COR-L47 (cell line): ENCODE results near the gene P2RY6.

Experiments
- DNase-seq: peaks from one replicate; lab custom pipeline; 2025; lab: John Stamatoyannopoulos, UW

Gene P2RY6

GRCh38 chr11:73281201-73281741 lies 9.1 kb downstream of the P2RY6 start:
- DNase-seq: no peak

DNA sequence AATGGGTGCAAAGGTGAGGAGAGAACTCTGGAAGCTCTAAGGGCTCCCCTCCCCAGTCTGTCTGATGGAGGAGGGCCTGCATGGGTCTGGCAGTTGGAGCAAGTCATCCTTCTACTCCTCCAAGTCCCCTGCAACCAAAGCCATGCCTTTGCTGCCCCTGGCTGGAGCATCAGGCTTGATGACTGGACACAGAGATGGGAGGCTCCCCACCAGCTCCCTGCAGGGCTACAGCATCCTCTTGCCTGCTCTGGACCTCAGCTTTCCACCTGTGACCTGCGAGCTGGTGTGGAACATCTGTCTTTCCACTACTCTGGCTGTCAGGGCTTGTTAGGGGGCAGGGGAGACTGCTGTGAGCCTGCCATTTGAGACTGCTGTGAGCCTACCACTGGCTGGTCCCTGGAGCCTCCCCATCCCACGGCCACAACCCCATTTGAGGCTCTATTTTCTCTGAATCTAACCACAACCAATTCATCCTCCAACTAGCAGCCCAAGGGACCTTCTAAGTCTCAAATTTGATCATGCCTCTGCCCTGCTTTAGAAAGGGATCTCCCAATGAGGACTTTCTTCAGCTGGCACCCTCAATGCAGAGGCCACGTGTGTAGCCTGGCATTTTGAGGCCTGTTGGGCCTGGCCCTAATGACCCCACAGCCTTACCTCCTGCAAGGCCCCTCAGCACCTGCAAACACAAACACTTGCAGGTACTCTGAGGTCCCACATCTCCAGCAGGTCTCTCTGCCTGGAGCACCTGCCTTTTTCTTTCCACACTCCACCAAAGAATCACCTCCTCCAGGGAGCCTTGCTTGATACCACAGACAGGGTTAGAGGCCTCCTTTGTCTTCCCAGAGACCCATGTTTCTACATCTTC lies 9.9 kb downstream of the P2RY6 start:
- DNase-seq: no peak

DNA sequence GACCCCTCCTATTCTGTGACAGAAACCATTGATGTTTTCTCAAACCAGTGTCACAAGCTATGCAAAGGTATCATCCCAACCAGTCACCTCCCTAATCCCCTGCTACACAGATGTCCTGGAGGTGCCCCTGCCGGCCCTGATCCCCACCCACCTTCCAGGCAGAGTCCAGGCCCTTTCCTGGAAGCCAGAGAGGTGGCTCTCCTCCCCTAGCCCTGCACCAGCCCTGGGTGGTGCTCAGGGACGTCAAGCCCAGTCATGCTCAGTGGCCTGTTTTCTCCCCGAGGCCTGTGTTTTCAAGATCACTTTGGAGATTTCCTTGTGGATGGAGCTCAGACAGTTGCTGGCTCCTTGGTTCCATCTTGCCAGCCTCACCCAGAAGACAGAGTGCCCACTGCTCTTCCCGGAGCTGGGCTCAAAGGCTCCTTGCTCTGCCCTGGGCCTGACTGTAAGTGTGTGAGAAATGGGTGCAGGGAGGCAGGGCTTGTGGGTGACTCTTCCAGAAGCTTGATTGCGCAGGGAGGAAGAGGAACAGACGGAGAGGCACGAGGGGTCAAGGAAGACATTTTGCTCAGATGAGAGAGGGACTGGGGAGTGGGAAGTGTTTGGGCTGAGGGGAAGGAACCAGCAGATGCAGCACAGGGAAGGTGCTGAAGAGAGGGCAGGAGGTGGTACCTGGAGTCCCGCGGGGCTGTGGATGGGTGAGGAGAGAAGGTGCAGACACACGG lies 11.3 kb downstream of the P2RY6 start:
- DNase-seq: no peak

DNA sequence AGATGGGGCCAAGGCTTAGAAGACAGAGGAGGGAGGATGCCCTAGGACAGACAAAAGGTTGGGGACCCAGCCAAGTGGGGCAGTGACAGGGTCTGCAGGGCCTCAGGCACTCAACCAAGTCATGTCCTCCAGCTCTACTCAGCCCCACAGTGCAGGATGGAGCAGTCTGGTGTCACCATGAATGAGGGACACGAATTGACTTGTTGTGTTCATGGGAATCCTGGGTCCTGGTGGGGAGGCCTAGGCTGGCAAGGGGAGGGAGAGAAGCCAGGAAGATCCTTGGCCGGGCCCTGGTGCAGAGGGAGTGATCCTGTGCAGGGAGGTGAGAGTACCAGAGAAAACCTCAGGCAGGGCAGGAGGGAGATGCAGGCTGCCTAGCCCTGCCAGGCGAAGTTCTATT lies 12.0 kb downstream of the P2RY6 start:
- no peak for DNase-seq

DNA sequence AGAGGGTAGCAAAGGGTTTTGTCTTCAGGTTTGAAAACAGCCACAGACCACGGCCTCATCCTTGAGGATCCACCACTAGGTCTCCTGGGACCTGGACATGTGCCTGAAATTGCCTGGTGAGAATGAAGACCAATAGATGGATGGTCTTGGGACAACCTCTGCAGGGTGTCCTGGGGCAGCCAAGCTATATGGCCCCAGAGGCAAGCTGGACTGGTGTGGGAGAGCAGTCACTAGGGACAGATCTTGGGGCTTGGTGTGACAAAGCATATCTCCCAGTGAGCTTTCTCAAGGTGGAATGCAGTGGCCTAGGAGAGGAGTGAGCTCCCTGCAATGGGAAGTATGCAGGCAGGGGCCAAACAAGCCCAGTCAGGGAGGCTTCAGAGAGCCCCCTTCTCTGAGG lies 13.6 kb downstream of the P2RY6 start:
- no peak for DNase-seq

GRCh38 chr11:73286240-73286810 lies 14.2 kb downstream of the P2RY6 start:
- no peak for DNase-seq

GRCh38 chr11:73287400-73288101 lies 15.4 kb downstream of the P2RY6 start:
- DNase-seq: peak; percentile 9

DNA sequence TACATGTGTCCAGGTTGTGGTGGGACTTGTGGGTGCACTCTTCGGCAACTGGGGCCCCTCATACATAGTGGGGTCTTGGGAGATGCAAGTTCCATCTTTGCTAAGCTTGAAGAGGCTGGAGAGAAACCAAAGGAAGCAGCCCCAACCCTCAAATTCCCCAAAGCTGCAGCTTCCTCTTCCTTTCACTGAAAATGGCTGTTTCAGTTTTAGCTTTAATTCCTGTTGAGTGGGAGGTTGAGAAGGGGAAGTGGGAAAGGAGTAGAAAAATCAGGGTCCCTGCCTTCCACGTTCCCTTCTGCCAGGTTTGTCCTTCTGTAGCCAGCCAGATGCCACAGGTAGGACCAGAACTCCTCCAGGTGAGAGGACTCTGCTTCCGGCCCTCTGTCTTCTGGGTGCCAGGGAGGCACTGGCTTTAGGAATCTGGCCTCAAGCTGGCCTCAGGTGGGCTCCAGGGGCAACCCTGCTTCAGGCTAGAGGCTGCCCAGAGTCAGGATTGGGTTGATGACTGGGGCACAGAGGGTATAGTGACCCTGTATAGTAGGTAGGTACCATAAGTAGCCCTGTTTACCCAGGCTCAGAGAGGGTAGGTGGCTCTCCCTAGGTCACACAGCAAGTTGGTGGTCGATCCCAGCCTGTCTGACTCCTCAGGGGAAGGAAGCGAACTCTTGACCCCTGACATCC lies 16.2 kb downstream of the P2RY6 start:
- no peak for DNase-seq

DNA sequence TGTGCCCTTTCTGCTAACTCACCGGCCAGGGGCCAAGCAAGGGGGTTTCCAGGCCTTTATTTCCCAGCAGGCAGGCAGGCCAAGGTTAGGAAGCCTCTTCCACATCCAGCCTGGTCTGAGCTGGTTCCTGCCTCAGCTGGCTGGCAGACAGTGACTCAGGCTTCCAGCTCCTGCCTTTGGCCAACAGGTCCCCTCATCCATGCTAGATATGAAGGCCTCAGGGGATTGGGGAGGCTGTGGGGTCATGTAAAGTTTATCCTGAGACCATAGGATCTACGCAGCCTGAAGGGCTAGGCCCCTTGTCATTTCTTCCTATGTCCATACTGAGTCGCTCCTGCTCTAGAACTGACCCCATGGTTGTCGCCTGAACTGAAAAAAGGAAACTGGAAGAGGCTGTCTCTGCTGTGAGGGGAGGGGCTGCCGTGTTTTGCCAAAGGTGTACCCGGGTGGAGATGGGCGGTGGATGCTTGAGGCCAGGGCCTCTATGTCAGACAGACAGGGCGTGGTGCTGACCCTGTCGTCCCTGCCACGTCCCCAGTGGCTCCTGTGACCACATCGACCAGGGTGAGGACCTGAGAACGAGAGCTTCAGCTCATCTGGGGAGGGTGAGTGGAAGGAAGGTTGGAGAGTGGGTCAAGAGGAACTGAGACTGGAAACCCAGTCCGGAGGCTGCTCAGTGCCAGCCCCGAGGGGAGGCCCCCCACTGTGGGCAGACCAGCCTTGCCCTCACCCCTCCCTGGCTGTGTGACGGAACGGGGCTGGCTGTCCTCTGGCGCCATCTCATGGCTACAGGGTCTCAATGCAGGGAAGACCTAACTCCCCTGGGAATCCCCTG lies 17.0 kb downstream of the P2RY6 start:
- DNase-seq: peak; percentile 50

DNA sequence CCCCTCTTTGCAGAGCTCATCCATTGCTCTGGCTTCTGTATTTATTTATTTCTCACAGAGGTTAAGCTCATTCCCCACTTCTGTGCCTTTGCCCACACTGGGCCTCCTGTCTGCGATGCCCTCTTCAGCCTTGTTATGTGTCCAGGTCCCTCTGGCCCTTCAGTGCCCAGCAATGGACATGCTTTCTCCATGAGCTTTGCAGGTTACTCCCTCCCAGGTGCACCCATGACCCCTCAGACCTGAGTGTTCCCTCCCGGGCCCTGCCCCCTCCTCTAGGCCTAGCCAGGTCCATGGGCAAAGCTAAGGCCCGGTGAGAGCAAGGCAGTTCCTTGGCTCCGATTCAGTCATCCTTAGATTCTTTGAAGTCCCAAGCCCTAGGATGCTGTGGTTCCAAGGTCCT lies 18.4 kb downstream of the P2RY6 start:
- DNase-seq: no peak

DNA sequence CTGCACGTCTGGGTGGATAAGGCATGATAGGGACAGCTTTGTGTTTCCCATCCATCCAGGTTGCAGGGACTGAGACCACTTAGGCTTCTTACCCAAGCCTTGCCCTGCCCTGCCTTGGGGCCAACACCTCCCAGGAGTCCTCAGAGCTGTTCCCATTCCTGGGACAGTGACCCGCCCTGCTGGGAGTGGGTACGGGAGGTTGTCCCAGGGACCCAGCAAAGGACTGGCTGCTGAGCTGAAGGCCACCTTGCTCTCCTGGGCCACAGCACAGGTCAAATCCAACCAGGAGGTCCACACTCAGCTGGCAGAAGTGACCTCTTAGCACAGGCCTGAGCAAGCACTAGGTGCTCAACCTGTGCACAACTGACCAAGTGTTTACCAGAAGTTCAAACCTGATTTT lies 19.1 kb downstream of the P2RY6 start:
- DNase-seq: no peak

DNA sequence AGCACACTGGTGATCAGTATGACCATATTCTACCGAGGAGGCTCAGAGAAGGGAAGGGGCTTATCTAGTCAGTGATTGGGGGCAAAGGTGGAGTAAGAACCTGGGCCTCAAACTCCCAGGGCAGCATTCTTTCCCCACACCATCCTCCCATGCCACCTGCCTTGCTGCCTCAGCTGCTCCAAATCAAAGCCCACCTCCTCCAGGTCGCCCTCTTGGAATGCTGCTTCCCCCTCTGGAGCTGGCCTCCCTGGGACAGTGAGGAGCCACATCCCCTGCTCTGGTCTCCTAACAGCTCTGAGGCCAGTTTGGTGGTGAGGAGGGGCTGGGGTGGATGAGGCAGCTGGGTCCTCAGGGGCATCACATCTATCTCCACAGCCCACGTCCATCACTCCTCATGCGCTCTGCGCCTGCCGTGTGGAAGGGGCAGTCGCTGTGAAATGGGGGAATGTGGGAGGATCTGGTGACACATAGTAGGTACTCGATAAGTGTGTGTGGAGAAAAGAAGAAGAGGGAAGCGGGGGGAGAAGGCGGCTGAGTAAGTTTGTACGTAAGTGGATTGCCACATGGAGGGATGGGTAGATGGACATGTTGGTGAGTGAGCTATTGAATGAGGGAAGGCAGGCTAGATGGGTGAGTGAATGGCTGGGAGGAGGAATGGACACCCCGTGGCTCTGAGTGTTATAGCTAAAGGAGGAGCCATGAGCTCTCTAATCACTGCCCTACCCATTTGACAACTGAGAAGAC lies 19.8 kb downstream of the P2RY6 start:
- DNase-seq: no peak

DNA sequence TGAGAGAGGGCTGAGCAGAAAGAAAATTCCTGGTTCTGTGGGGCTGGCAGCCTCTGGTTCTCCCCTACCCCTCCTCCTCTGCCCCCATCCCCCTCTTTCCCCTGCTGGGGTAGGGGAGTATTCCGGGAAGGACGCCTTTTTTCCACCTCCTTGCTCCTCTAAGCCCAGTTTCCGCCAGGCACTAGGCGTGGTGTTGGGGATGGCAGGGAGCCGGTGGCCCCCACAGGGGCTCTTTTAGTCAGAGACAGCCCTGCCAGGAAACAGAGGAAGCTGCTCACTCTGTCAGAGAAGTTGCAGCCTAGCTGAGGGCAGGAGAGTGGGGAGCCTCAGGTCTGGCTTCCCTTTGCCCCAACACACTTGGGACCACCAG lies 20.4 kb downstream of the P2RY6 start:
- DNase-seq: no peak

DNA sequence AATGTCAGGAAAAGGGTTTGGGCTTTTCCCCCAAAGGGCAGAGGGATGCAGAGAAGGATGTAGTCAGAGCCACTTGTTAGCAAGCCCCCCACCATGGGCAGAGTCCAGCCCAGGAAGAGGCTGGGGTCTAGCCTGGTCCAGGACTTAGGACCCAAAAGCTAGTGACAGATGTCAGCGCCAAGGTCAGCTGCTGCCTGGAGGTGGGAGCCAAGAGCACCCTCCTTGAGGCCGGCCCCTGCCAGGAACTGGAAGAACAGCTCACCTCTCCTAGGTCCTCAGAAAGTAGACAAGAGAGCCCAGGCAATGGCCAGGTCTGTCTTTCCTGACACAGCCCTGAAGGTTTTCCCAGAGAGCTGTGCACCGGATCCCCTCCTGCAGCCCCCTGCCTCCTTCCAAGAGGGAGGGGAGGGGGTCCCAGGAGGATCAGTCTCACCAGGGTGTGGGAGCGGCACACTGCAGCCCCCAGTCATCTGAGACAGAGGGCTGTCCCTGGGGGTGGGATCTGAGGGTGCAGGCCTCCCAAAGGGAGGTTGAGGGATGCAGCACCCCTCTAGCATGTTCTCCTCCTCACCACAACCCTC lies 21.3 kb downstream of the P2RY6 start:
- no peak for DNase-seq

GRCh38 chr11:73294604-73295003 lies 22.5 kb downstream of the P2RY6 start:
- DNase-seq: no peak

DNA sequence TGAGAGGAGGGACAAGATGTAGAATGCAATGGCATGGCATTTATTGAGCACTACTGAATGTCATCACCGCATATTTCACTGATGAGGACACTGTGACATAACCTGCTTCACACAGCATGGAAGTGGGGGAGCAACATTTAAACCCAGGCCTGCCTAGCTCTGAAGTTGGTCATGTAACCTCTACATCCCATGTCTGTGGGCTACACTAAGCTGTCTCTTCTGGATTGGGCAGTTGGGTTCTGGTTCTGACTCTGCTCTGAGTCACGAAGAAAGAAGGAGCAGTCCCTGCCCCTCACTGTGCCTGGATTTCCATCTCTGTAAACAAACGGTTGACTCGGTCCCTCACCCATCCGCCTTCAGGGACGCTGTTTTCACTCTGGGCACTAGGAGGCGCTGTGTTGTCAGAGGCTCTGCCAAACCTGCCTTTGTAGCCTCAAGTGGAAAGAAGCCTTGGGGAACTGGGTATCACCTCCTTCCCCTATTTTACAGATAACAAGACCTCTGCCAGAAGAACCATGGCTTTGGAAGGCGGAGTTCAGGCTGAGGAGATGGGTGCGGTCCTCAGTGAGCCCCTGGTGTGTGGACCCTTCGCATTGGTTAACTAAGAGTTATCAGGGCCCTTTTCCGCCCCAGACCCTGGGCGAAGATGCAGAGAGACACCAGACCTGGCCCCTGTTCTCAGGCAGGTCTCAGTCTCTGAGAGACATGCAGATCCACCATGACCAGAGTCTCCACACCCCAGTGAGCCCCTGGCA lies 23.3 kb downstream of the P2RY6 start:
- peak; percentile 40 for DNase-seq

- no peak for DNase-seq
These were observed 23.8 kb downstream of the P2RY6 start for GRCh38 chr11:73295996-73296318.

GRCh38 chr11:73296501-73297230 lies 24.5 kb downstream of the P2RY6 start:
- no peak for DNase-seq
